ENCODE measurements around the gene CERS6. TPM values are rescaled to one million over a fixed set of nuclear protein-coding genes. Genes with fewer than 3 reads are reported as not detected.
"Not testable (repeated sequence)": the region's sequence is repeated elsewhere in the genome, so short reads cannot be mapped to it uniquely, and the experiment has no call there.

The CERS6 gene
- total RNA-seq, 2 donors from 2014 or later: 8.2 to 8.4 TPM

DNA sequence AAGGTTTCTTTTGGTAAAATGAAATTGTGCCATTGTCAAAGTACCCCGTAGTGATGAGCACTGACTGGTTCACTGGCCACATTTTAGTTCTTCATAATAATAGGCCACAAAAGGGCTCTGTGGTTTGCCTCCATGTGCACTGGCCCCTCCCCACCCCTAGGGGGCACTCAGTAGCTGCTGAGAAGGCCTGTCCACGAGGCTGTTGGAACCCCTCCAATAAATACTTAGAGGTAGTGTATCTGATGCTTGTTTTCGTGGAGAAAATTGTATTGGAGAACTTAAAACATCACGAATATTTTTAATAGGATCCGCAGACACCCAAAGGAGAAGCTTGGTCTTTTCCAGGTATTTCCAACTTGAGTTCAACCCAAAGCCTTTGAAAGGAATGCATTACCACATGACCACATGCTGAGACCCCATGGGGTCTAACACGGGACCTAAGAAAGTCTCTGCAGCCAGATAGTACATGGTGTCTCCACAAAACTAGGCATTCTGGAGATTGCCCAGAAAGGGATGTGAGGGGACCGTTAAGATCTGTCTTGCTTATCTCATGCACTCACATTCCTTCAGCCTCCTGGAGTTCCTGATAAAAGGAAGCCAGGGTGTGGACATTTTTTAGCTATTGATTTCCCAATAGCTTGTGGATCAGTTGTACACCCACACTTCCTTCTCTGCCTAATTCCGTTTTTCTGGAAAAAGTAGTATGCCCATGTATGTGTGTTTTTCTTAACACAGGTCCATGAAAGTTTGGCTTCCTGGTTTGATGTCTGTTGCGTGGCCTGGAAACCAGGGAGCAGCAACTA is 317.8 kb downstream of the CERS6 start:
- DNase-seq: no peak
- ATAC-seq: peak; percentile 41
- Mint-ChIP-seq H3K36me3 (ENCODE audit: low read depth) (no peaks in the 10 kb centered on the region), H3K27ac (no peak overlapping the region), H3K4me3 (no peak overlapping the region), H3K4me1 (no peaks in the 10 kb centered on the region), H3K27me3 (no peaks in the 10 kb centered on the region)
- H3K9me3 ChIP-seq (ENCODE audit: control insufficient read depth, low read length, poor library complexity, severe bottlenecking): no peaks in the 10 kb centered on the region

DNA sequence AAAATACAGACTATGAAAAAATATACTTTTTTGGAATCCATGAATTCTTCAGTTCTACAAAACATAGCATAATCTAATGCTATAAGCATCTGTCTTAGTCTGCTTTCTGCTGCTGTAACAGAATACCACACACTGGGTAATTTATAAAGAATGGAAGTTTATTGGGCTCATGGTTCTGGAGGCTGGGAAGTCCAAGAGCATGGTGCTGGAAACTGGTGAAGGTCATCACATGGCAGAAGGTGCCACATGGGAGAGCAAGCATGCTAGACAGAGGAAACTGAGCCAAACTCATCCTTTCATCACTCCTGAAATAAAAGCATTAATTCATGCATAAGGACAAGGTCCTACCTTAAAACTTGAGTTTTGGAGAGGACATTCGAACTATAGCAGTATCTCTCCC is 319.8 kb downstream of the CERS6 start:
- Mint-ChIP-seq H3K27ac (no peak overlapping the region), H3K27me3 (no peaks in the 10 kb centered on the region), H3K4me3 (no peak overlapping the region), H3K36me3 (ENCODE audit: low read depth) (no peaks in the 10 kb centered on the region), H3K4me1 (no peaks in the 10 kb centered on the region)
- ATAC-seq: no peak
- DNase-seq: no peak
- H3K9me3 ChIP-seq (ENCODE audit: control insufficient read depth, low read length, poor library complexity, severe bottlenecking): no peaks in the 10 kb centered on the region

DNA sequence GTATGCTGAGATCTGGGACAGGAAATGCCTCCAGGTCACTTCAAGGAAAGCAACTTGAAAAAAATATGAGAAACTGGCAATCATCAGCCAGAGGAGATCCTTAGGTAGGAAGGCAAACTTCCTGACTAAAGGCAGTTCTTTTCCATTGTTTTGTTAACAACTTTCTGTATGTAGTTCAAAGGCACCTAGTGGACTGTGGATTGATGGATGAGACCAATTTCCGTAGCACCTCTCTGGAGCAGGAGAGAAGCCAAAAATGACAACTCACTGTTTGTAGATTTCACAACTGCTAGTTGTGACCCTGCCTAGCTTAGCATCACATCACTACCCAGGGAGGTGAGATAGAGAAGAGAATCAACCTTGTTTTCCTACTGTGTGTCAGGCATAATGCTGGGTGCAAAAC is 324.6 kb downstream of the CERS6 start:
- DNase-seq (no peak), ATAC-seq (no peak)
- Mint-ChIP-seq H3K27ac (no peak overlapping the region), H3K27me3 (no peaks in the 10 kb centered on the region), H3K4me1 (no peaks in the 10 kb centered on the region), H3K36me3 (ENCODE audit: low read depth) (no peaks in the 10 kb centered on the region), H3K4me3 (no peak overlapping the region)
- H3K9me3 ChIP-seq (ENCODE audit: control insufficient read depth, low read length, poor library complexity, severe bottlenecking): no peaks in the 10 kb centered on the region

DNA sequence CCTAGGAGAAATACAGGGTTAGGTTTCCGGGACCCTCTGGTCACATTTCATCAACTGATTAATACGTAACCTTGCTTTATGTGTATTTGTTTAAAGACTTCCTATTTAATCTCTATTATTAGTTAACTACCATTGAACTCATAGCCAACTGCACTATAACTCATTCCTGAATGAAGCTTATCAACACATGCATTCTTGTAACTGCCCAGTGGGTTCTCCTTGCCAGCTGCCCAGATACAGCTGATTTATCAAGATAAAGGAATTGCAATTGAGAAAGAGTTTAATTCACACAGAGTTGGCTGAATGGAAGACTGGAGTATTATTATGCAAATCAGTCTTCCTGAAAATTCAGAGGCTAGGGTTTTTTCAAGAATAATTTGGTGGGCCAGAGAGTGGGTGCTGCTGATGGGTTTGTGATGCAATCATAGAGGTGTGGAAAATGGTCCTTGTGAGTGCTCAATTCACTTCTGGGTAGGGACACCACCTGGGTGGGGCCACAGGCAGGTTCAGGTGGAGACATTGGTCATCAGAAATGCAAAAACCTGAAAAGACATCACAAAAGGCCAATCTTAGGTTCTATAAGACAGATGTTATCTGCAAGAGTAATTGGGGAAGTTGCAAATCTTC is 325.2 kb downstream of the CERS6 start:
- H3K36me3 Mint-ChIP-seq (ENCODE audit: low read depth): no peaks in the 10 kb centered on the region
- no peak overlapping the region for H3K27ac Mint-ChIP-seq
- ATAC-seq (no peak), DNase-seq (no peak)
- H3K27me3 Mint-ChIP-seq: no peaks in the 10 kb centered on the region
- H3K4me1 Mint-ChIP-seq: no peaks in the 10 kb centered on the region
- no peaks in the 10 kb centered on the region for H3K9me3 ChIP-seq (ENCODE audit: control insufficient read depth, low read length, poor library complexity, severe bottlenecking)
- H3K4me3 Mint-ChIP-seq: no peak overlapping the region

DNA sequence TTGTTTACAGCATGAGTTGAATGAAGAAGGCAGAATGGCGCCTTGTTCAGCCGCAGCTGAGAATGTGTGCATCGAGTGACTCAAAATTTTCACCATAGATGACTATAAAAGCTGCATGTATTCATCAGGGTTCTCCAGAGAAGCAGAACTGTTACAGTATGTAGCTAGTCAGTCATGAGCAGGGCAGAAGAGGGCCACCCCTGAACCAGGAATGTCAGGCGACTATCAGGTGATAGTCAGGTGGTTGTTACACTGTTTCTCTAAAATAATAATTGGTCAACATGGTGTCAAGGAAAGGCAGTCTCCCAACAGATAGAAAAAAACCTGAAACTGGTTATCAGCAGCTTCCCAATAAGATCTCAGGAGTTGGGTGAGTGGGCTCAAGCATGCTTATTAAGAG is 326.2 kb downstream of the CERS6 start:
- Mint-ChIP-seq H3K27ac (no peak overlapping the region), H3K27me3 (no peaks in the 10 kb centered on the region), H3K4me3 (no peak overlapping the region), H3K4me1 (no peaks in the 10 kb centered on the region), H3K36me3 (ENCODE audit: low read depth) (no peaks in the 10 kb centered on the region)
- ATAC-seq (no peak), DNase-seq (no peak)
- no peaks in the 10 kb centered on the region for H3K9me3 ChIP-seq (ENCODE audit: control insufficient read depth, low read length, poor library complexity, severe bottlenecking)

DNA sequence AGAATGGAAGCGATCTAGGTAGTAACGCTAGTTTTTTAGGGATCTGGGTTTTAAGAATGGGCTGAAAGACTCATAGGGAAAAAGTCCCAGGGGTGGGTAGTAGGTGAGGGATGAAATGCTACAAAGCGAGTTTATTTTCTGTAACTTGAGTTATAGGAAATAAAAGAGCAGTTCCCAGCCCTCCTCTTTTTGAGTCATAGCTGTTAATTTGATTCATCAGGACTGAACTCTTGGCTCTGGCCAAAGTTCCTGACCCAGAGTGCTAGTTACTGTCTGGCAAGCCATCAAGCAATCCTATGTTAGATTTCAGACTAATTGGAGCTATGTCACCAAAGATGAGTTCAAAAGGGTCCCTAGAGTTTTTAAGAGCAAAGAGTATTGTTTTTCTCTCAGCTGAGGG is 328.9 kb downstream of the CERS6 start:
- Mint-ChIP-seq H3K27ac (no peak overlapping the region), H3K4me1 (no peaks in the 10 kb centered on the region), H3K27me3 (no peaks in the 10 kb centered on the region), H3K36me3 (ENCODE audit: low read depth) (no peaks in the 10 kb centered on the region), H3K4me3 (no peak overlapping the region)
- no peaks in the 10 kb centered on the region for H3K9me3 ChIP-seq (ENCODE audit: control insufficient read depth, low read length, poor library complexity, severe bottlenecking)
- DNase-seq: no peak
- no peak for ATAC-seq

DNA sequence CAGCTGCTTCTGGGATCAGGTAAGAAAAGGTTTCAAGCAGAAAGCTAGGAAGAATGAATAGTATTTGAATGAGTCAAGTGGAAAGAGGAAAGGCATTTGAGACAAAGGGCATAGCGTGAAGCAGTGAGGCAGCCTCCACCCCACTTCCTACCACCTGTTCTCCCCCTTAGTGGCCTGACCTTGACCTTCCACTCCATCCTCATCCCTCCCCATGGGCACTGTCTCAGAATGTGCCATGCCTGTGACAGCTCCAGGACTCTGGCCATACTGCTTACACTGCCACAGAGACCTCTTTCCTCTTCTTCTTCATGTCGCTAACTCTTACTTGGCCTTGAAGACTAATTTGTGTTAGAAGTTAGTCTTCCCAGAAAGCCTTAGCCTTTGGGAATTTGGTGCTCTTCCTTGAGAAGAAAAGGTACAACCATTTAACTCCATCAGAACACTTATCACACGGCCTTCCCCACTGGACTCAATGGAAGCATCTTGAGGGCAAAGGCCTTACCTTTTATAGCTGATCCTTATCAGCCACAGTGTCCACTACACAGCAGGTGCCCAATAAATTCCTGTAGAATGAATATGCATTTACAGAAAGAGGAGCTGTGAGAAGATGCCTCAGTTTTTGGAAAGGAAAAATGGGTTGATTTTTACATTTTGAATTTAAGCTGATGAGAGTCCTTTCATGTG is 331.2 kb downstream of the CERS6 start:
- no peak overlapping the region for H3K4me3 Mint-ChIP-seq
- no peaks in the 10 kb centered on the region for H3K9me3 ChIP-seq (ENCODE audit: control insufficient read depth, low read length, poor library complexity, severe bottlenecking)

DNA sequence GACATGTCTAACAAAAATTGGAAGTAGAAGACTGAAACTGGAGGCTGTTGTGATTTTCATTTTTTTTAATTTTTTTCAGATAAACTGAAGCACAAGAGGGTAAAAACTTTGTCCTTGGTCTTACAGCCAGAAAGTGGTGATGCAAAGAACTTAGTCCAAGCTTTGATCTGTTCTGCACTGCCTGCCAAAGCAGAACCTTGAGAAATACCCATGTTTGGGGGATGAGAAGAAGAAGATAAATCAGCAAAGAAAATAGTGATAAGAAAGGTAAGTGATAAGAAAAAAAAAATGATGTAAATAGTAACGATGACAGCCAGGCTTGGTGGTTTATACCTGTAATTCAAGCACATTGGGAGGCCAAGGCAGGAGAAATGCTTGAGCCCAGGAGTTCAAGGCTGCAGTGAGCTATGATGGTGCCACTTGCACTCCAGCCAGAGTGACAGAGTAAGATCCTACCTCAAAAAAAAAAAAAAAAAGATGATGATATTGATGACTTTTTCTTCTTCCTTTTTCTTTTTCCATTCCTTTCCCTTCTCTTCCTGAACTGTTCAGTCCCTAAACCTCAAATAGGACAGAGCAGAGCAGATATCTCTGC is 331.8 kb downstream of the CERS6 start:
- no peaks in the 10 kb centered on the region for H3K27me3 Mint-ChIP-seq
- H3K4me3 Mint-ChIP-seq: no peak overlapping the region
- no peaks in the 10 kb centered on the region for H3K4me1 Mint-ChIP-seq

More for the DNA sequence above, 331.2 kb downstream of the CERS6 start:
- Mint-ChIP-seq H3K27ac (no peak overlapping the region), H3K36me3 (ENCODE audit: low read depth) (no peaks in the 10 kb centered on the region), H3K4me1 (no peaks in the 10 kb centered on the region), H3K27me3 (no peaks in the 10 kb centered on the region)
- ATAC-seq (no peak), DNase-seq (no peak)

DNA sequence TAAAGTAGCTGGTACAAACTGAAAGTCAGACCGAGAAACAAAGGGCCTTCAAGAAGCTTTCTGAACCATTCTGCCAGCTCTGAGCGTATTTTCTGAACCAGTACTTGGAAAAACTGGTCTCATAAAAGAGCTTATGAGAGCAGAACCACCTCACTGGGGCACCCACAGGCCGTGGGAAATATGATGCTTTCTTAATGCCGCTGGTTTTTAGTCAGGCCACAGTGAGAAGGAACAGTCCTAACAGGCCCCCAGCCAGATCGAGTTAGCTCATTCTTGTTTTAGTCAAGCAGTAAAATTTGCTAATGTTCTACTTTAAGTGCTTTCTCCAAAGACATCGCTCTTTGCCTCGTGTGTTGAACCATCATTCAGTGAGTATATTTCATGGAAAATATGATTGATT is 333.7 kb downstream of the CERS6 start:
- peaks cover 3% of the 10 kb centered on the region for H3K36me3 Mint-ChIP-seq (ENCODE audit: low read depth)
- no peak overlapping the region for H3K4me3 Mint-ChIP-seq
- no peak overlapping the region for H3K27ac Mint-ChIP-seq
- ATAC-seq (no peak), DNase-seq (no peak)
- H3K27me3 Mint-ChIP-seq: no peaks in the 10 kb centered on the region
- H3K9me3 ChIP-seq (ENCODE audit: control insufficient read depth, low read length, poor library complexity, severe bottlenecking): no peaks in the 10 kb centered on the region
- H3K4me1 Mint-ChIP-seq: no peaks in the 10 kb centered on the region

More for the DNA sequence above, 331.8 kb downstream of the CERS6 start:
- no peak overlapping the region for H3K27ac Mint-ChIP-seq
- ATAC-seq (no peak), DNase-seq (no peak)
- no peaks in the 10 kb centered on the region for H3K9me3 ChIP-seq (ENCODE audit: control insufficient read depth, low read length, poor library complexity, severe bottlenecking)
- H3K36me3 Mint-ChIP-seq (ENCODE audit: low read depth): no peaks in the 10 kb centered on the region

DNA sequence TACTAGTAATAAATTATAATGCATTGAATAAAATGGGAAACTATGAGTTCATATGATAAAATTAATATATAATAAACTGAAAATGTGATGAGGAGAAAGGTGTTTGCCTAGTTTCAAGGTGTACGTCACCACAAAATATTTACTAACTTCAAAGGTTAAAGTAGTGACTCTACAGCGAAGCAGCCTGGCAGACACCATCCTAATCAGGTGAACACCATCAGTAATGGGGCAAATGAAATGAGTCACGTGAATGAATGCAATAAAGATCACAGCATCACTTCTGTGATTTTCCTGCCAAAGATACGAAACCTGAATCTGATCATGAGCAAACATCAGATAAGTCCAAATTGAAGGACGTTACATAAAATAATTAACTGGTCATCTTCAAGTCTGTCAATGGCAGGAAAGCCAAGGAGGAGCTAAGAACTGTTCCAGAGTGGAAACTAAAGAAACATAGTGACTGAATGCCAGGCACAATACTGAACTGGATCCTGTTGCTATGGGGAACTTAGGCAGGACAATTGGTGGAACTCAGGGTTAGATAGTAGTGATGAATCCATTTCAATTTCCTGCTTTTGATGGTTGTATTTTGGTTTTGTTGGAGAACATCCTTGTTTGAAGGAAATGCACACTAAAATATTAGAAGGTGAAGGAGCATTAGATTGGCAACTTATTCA is 334.3 kb downstream of the CERS6 start:
- Mint-ChIP-seq H3K4me3 (no peak overlapping the region), H3K36me3 (ENCODE audit: low read depth) (peaks cover 3% of the 10 kb centered on the region), H3K27ac (no peak overlapping the region), H3K4me1 (no peaks in the 10 kb centered on the region), H3K27me3 (no peaks in the 10 kb centered on the region)
- no peak for ATAC-seq
- H3K9me3 ChIP-seq (ENCODE audit: control insufficient read depth, low read length, poor library complexity, severe bottlenecking): no peaks in the 10 kb centered on the region
- DNase-seq: no peak

DNA sequence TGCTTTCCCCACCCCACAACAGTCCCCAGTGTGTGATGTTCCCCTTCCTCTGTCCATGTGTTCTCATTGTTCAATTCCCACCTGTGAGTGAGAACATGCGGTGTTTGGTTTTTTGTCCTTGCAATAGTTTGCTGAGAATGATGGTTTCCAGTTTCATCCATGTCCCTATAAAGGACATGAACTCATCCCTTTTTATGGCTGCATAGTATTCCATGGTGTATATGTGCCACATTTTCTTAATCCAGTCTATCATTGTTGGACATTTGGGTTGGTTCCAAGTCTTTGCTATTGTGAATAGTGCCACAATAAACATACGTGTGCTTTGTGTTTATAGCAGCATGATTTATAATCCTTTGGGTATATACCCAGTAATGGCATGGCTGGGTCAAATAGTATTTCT is 335.1 kb downstream of the CERS6 start:
- DNase-seq; H3K4me1 Mint-ChIP-seq; H3K9me3 ChIP-seq (ENCODE audit: control insufficient read depth, low read length, poor library complexity, severe bottlenecking); ATAC-seq; H3K4me3 Mint-ChIP-seq; H3K36me3 Mint-ChIP-seq (ENCODE audit: low read depth); H3K27me3 Mint-ChIP-seq; H3K27ac Mint-ChIP-seq: not testable (repeated sequence)

DNA sequence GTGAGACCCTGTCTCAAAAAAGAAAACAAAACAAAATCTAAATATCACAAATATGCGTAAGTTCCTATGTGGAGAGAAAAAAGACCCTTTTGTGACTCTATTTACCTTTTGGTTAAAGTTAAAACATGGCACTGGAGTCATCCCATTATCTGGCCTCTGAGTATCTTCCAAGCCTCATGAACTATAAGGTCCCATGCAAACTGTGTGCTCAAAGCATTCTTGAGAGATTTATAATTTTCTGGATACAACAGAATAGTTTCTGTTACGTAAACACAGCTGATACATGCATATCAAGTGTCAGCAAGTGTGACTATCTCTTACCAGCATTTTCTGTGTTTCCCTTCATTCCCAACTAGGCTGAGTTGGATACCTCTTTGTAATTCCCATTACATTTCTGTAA is 337.5 kb downstream of the CERS6 start:
- Mint-ChIP-seq H3K27ac (no peak overlapping the region), H3K4me3 (no peak overlapping the region), H3K36me3 (ENCODE audit: low read depth) (peaks cover 3% of the 10 kb centered on the region), H3K4me1 (no peaks in the 10 kb centered on the region), H3K27me3 (peaks cover 6% of the 10 kb centered on the region)
- ATAC-seq (no peak), DNase-seq (no peak)
- H3K9me3 ChIP-seq (ENCODE audit: control insufficient read depth, low read length, poor library complexity, severe bottlenecking): no peaks in the 10 kb centered on the region

DNA sequence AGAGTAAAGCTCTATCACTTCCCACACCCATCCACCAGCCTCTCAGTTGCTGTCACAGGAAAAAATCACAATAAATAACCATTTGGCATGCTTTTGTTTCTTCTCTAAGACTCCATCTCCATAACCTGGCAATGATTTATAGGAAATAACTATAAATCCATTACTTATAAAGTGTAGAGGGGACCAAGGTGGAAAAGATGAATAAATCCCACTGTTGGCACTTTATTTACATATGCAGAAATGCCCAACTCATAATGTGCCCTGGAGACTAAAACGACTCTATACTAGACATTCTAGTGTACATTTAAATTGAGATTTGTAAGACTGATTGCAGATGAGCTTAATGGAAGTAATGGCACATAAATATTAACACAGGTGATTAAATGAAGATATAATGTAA is 338.9 kb downstream of the CERS6 start:
- peaks cover 3% of the 10 kb centered on the region for H3K36me3 Mint-ChIP-seq (ENCODE audit: low read depth)
- DNase-seq (no peak), ATAC-seq (no peak)
- peaks cover 15% of the 10 kb centered on the region for H3K27me3 Mint-ChIP-seq
- H3K27ac Mint-ChIP-seq: no peak overlapping the region
- H3K4me3 Mint-ChIP-seq: no peak overlapping the region
- H3K9me3 ChIP-seq (ENCODE audit: control insufficient read depth, low read length, poor library complexity, severe bottlenecking): no peaks in the 10 kb centered on the region
- H3K4me1 Mint-ChIP-seq: no peaks in the 10 kb centered on the region
